HCT116 (cell line): ENCODE measurements around the gene RPLP1. TPM values are rescaled to one million over a fixed set of nuclear protein-coding genes. Genes with fewer than 3 reads are reported as not detected.

Experiments used
- ATAC-seq: fragments of 200-7000 bp; cut with Tn5 transposase; 2 replicates; pipeline ENCODE4 v1.9.1; 2020; ENCODE audit warnings: mild to moderate bottlenecking, moderate library complexity
- BruUV-seq: library from RNA; stranded (reverse); fragments of 400-500 nt; replicated peaks from 2 replicates; lab custom pipeline; 2021; lab: Mats Ljungman, UMichigan
- CTCF ChIA-PET: fragments of 300-600 bp; sonication (Branson Sonifier 250); formaldehyde crosslinking; loops from one replicate; lab custom pipeline; 2021; ENCODE audit warnings: antibody characterized with exemption; lab: Charles Lee
- POLR2A ChIA-PET: fragments of 300-600, 350-600 bp; sonication (Branson Sonifier 250); formaldehyde crosslinking; loops from one replicate; lab custom pipeline; 2021; ENCODE audit warnings: antibody characterized with exemption; lab: Charles Lee
- RAD21 ChIA-PET, 2 experiments: fragments of 300-600 bp; sonication (Branson Sonifier 250); formaldehyde crosslinking; loops; one replicate each; lab custom pipeline; 2023; ENCODE audit warnings: low total read pairs in 2 of 2; ENCODE audit not compliant: uncharacterized antibody in 2 of 2, unreplicated experiment in 2 of 2, low non-redundant PET in 1 of 2; lab: Charles Lee
- DNase-seq: peaks from one replicate; pipeline ENCODE4 v3.0.0-alpha.2; 2010; ENCODE audit warnings: low read depth, low spot score
- H2AFZ ChIP-seq: fragments of 200-600 bp; shearing (Covaris generic), sonication (generic); 2 replicates; pipeline ENCODE4 v1.6.1; 2017; ENCODE audit warnings: low read depth, mixed run types, mixed read lengths, antibody characterized with exemption, low read length; ENCODE audit not compliant: poor library complexity, severe bottlenecking
- H3K27ac ChIP-seq: 2 replicates; pipeline ENCODE4 v1.5.1; 2012; ENCODE audit warnings: low read depth, low read length
- H3K27me3 ChIP-seq: fragments of 200-600 bp; sonication (generic); 2 replicates; pipeline ENCODE4 v1.6.1; 2016; ENCODE audit warnings: mixed run types, low read length, mixed read lengths; ENCODE audit not compliant: insufficient read depth
- H3K36me3 ChIP-seq, 2 experiments: fragments of 200-500 bp in 1 of 2; fragments of 200-600 bp in 1 of 2; sonication (Bioruptor generic) in 1 of 2; sonication (generic) in 1 of 2; 2 replicates each; pipeline versions ENCODE4 v1.5.1 to v1.6.1; 2014 to 2016; ENCODE audit warnings: low read length in 2 of 2, inconsistent platforms in 1 of 2, mixed read lengths in 1 of 2, mixed run types in 1 of 2; ENCODE audit not compliant: insufficient read depth in 2 of 2, control insufficient read depth in 1 of 2
- H3K4me1 ChIP-seq, 2 experiments: fragments of 200-600 bp in 1 of 2; sonication (generic) in 1 of 2; 2 replicates each; pipeline versions ENCODE4 v1.5.1 to v1.6.1; 2012 to 2017; ENCODE audit warnings: low read length in 2 of 2, inconsistent platforms in 1 of 2, mild to moderate bottlenecking in 1 of 2, mixed read lengths in 1 of 2, mixed run types in 1 of 2, moderate library complexity in 1 of 2; ENCODE audit not compliant: insufficient read depth in 2 of 2, control insufficient read depth in 1 of 2
- H3K4me2 ChIP-seq: fragments of 200-600 bp; sonication (generic); 2 replicates; pipeline ENCODE4 v1.6.1; 2017; ENCODE audit warnings: mixed run types, low read length, mixed read lengths
- H3K4me3 ChIP-seq, 2 experiments: fragments of 200-600 bp in 1 of 2; sonication (generic) in 1 of 2; replicated peaks in 1 of 2; 2 replicates each; pipeline ENCODE4 v1.5.1; 2011 to 2016; ENCODE audit warnings: low read length in 2 of 2, control low read depth in 1 of 2, low read depth in 1 of 2, mild to moderate bottlenecking in 1 of 2, mixed read lengths in 1 of 2, mixed run types in 1 of 2
- H3K79me2 ChIP-seq: fragments of 200-600 bp; sonication (generic); 2 replicates; pipeline ENCODE4 v1.6.1; 2017; ENCODE audit warnings: mild to moderate bottlenecking, mixed run types, low read length, moderate library complexity, mixed read lengths; ENCODE audit not compliant: insufficient read depth
- H3K9ac ChIP-seq: fragments of 200-600 bp; sonication (generic); 2 replicates; pipeline ENCODE4 v1.6.1; 2016; ENCODE audit warnings: low read length, mixed read lengths
- H3K9me2 ChIP-seq: fragments of 200-600 bp; sonication (generic), shearing (Covaris generic); 2 replicates; pipeline ENCODE4 v1.6.1; 2017; ENCODE audit warnings: mixed run types, mild to moderate bottlenecking, moderate library complexity; ENCODE audit not compliant: insufficient read depth
- H3K9me3 ChIP-seq, 2 experiments: fragments of 200-500 bp in 1 of 2; fragments of 200-600 bp in 1 of 2; sonication (Bioruptor generic) in 1 of 2; sonication (generic) in 1 of 2; 2 replicates each; pipeline ENCODE4 v1.6.1; 2014 to 2017; ENCODE audit warnings: low read length in 2 of 2, mixed read lengths in 2 of 2, inconsistent platforms in 1 of 2, low read depth in 1 of 2, mild to moderate bottlenecking in 1 of 2, mixed run types in 1 of 2, moderate library complexity in 1 of 2; ENCODE audit not compliant: control insufficient read depth in 1 of 2, insufficient read depth in 1 of 2
- H4K20me1 ChIP-seq: fragments of 200-600 bp; sonication (generic), shearing (Covaris generic); 2 replicates; pipeline ENCODE4 v1.6.1; 2017; ENCODE audit warnings: mixed run types, mild to moderate bottlenecking, moderate library complexity; ENCODE audit not compliant: insufficient read depth
- CEBPB ChIP-seq: IDR thresholded peaks from 2 replicates; pipeline ENCODE4 v1.6.1; 2012; ENCODE audit warnings: low read depth
- EZH2phosphoT487 ChIP-seq: fragments of 200-600 bp; IDR thresholded peaks from 2 replicates; pipeline ENCODE4 v1.6.1; 2018; ENCODE audit warnings: antibody characterized with exemption, borderline replicate concordance
- FOSL1 ChIP-seq: IDR thresholded peaks from 2 replicates; pipeline ENCODE4 v1.6.1; 2012; ENCODE audit warnings: low read depth
- POLR2A ChIP-seq: IDR thresholded peaks from 2 replicates; pipeline ENCODE4 v1.7.0; 2011; ENCODE audit warnings: borderline replicate concordance; ENCODE audit not compliant: insufficient read depth, insufficient read length; ENCODE audit errors: extremely low read depth
- RAD21 ChIP-seq: IDR thresholded peaks from 2 replicates; pipeline ENCODE4 v1.6.1; 2012; ENCODE audit warnings: low read depth, mild to moderate bottlenecking
- SIN3A ChIP-seq: IDR thresholded peaks from 2 replicates; pipeline ENCODE4 v1.6.1; 2012; ENCODE audit warnings: low read depth
- SP1 ChIP-seq: IDR thresholded peaks from 2 replicates; pipeline ENCODE4 v1.6.1; 2012; ENCODE audit warnings: low read depth
- SRF ChIP-seq: IDR thresholded peaks from 2 replicates; pipeline ENCODE4 v1.6.1; 2012; ENCODE audit warnings: low read depth
- TCF7L2 ChIP-seq: IDR thresholded peaks from 2 replicates; pipeline ENCODE4 v1.7.0; 2011; ENCODE audit warnings: borderline replicate concordance, inconsistent platforms; ENCODE audit not compliant: insufficient read depth, insufficient read length; ENCODE audit errors: extremely low read depth
- YY1 ChIP-seq: IDR thresholded peaks from 2 replicates; pipeline ENCODE4 v1.6.1; 2011; ENCODE audit warnings: low read length, low read depth, moderate library complexity, mild to moderate bottlenecking; ENCODE audit not compliant: insufficient replicate concordance; ENCODE audit errors: extremely low read depth
- ZFX ChIP-seq: fragments of 450-650 bp; IDR thresholded peaks from 2 replicates; pipeline ENCODE4 v1.6.1; 2017
- ZNF274 ChIP-seq: fragments of 200-500 bp; sonication (Bioruptor generic); IDR thresholded peaks from 2 replicates; pipeline ENCODE4 v1.6.1; 2014; ENCODE audit warnings: mild to moderate bottlenecking, low read depth, low read length, inconsistent platforms
- intact Hi-C: fragments of 100-400 bp; cut with micrococcal nuclease; formaldehyde crosslinking; loops from 2 replicates; pipeline ENCODE4 v1.10.0; 2022
- total RNA-seq: library from RNA; stranded (reverse); gene quantifications from one replicate; pipeline ENCODE4 v1.2.1, GENCODE V29; 2021; ENCODE audit not compliant: unreplicated experiment
- TF ChIP-seq, protein P1 (sequence below): IDR thresholded peaks from 2 replicates; pipeline ENCODE4 v1.6.1; 2012
- TF ChIP-seq, protein P2 (sequence below): IDR thresholded peaks from 2 replicates; pipeline ENCODE4 v1.6.1; 2011; ENCODE audit warnings: mild to moderate bottlenecking, low read length, moderate library complexity; ENCODE audit not compliant: insufficient replicate concordance; ENCODE audit errors: extremely low read depth

Gene RPLP1
- total RNA-seq, 1 experiment from 2014 or later = 3,138 TPM

DNA sequence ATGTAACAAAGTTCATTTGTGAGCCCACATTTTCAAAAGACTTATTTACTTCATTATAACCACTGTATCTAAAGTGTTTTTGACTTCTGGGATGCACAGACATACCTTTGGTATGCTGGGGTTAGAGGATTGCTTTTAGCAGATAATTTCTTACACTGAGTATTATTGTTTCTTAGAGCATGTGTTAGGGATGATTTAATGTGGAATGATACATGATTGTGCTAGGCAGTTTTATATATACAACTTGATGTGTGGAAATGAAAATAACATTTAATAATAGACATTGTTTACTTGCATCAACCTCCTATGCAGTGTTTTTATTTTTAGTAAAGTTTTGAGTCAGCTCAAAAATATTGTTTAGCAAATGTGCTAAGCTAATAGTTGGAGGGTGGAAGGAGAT is 35.0 kb upstream of the RPLP1 start:
- TF ChIP-seq EZH2phosphoT487 = no peak
- no peak for TF ChIP-seq SP1
- no peak for TF ChIP-seq ZNF274
- no peak for TF ChIP-seq FOSL1
- TF ChIP-seq CEBPB = no peak
- TF ChIP-seq, protein P1, sequence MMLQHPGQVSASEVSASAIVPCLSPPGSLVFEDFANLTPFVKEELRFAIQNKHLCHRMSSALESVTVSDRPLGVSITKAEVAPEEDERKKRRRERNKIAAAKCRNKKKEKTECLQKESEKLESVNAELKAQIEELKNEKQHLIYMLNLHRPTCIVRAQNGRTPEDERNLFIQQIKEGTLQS = no peak
- no peak for TF ChIP-seq TCF7L2
- no peak for TF ChIP-seq YY1
- no peak for TF ChIP-seq SRF
- TF ChIP-seq ZFX = no peak
- no peak for TF ChIP-seq POLR2A
- no peak for TF ChIP-seq SIN3A
- TF ChIP-seq RAD21 = no peak
- TF ChIP-seq, protein P2, sequence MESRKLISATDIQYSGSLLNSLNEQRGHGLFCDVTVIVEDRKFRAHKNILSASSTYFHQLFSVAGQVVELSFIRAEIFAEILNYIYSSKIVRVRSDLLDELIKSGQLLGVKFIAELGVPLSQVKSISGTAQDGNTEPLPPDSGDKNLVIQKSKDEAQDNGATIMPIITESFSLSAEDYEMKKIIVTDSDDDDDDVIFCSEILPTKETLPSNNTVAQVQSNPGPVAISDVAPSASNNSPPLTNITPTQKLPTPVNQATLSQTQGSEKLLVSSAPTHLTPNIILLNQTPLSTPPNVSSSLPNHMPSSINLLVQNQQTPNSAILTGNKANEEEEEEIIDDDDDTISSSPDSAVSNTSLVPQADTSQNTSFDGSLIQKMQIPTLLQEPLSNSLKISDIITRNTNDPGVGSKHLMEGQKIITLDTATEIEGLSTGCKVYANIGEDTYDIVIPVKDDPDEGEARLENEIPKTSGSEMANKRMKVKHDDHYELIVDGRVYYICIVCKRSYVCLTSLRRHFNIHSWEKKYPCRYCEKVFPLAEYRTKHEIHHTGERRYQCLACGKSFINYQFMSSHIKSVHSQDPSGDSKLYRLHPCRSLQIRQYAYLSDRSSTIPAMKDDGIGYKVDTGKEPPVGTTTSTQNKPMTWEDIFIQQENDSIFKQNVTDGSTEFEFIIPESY = no peak
- no peak for ATAC-seq
- ChIA-PET RAD21 (no interaction called here), CTCF (interaction anchor here (1.0 kb wide), 1 partner anchor 107 kb away, joined by 3 read pairs; no protein-coding TSS in a partner anchor), POLR2A (no interaction called here)
- Histone ChIP-seq H3K27me3 (no peaks in the 10 kb centered on the region), H3K4me3 (no peak overlapping the region), H3K9me2 (no peaks in the 10 kb centered on the region), H3K9me3 (no peaks in the 10 kb centered on the region), H2AFZ (no peak overlapping the region), H3K4me2 (no peak overlapping the region), H3K4me1 (peaks cover 0 to 22% of the 10 kb centered on the region in 2 experiments; a peak in 3 of 4 replicates), H3K36me3 (peaks cover 36 to 50% of the 10 kb centered on the region in 2 experiments), H3K9ac (no peak overlapping the region), H3K79me2 (peaks cover 87% of the 10 kb centered on the region), H3K27ac (no peak overlapping the region), H4K20me1 (no peaks in the 10 kb centered on the region; the same call in 1 of the 2 replicates)
- no peak for DNase-seq
- intact Hi-C loops = no loop called here
- BruUV-seq = no TSS peak
